ENCODE data around the gene LSM10.

LSM10 gene

DNA sequence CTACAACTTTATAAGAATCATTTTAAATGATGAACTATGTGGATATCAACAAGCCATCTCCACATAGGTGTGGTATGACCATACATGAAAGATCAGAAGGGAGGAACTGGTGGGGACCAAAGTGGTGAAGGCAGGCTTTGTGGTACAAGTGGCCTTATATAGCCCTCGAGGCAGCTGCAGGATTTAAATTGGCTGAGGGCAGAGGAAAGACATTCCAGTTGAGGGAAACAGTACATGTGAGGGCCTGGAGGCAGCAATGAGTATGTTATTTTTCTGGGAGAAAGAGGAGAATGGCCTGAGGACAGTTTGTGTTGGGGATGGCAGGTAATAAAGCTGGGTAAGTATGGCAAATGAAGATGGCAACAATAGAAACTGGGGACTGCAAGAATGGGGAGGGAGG, 35.4 kb upstream of the LSM10 start:
- Histone ChIP-seq H3K4me3 (ENCODE audit: insufficient read depth, low read depth, low read length) (no peak overlapping the region), H3K4me1 (ENCODE audit: control insufficient read depth, insufficient read depth, low read length) (no peaks in the 10 kb centered on the region), H3K27me3 (ENCODE audit: control insufficient read depth, insufficient read depth, low read length, poor library complexity, severe bottlenecking) (no peaks in the 10 kb centered on the region), H3K27ac (ENCODE audit: insufficient read depth, low read depth, low read length, poor library complexity, severe bottlenecking) (no peak overlapping the region), H3K9me3 (ENCODE audit: control insufficient read depth, low read length) (no peaks in the 10 kb centered on the region), H3K36me3 (ENCODE audit: control insufficient read depth, insufficient read depth, low read length) (no peaks in the 10 kb centered on the region)
- WGBS, 2 experiments = 79 to 81% methylated on average over 1 of the region's 1 CpG

DNA sequence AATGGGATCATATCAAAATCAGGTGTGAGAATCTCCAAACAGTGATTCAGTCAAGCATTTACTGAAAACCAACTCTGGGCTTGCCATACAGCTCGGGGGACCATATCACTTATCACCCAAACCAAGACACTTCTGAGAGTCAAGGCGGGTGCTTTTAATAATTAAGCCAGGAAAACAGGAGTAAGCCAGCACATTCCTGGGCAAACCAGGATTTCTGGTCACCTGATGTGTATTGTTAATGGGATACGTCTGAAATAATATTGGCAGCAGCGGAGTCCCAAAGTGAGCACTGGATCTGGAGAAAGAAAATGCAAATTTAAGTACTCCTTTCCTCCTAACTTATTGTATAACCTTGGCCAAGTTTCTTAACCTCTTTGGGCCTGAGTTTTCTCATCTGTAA, 34.9 kb upstream of the LSM10 start:
- 90 to 94% methylated on average over 4 of the region's 4 CpGs for WGBS, 2 experiments
- Histone ChIP-seq H3K36me3 (ENCODE audit: control insufficient read depth, insufficient read depth, low read length) (no peaks in the 10 kb centered on the region), H3K27ac (ENCODE audit: insufficient read depth, low read depth, low read length, poor library complexity, severe bottlenecking) (no peak overlapping the region)

DNA sequence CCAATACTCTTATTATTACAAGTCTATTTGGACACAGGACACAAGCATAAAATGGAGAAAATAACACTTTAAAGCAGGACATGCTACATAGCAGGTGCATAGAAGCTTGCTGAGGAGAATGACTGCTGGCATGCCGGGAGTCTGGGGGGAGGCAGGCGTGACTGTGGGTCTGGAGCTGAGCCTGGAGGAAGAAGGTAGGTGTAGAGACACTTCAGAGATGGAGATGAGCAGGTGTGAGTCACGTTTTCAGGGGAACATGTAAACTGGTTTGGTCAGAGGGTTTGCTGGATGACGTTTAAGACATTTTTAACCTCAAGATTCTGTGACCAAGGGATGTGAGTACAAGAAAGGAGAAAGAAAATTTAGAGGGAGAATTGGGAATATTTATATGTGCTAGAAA, 28.1 kb upstream of the LSM10 start:
- H3K4me3 ChIP-seq (ENCODE audit: insufficient read depth, low read depth, low read length) = no peak overlapping the region
- WGBS, 2 experiments = 77 to 83% methylated on average over 4 of the region's 4 CpGs
- no peaks in the 10 kb centered on the region for H3K27me3 ChIP-seq (ENCODE audit: control insufficient read depth, insufficient read depth, low read length, poor library complexity, severe bottlenecking)
- no peak overlapping the region for H3K27ac ChIP-seq (ENCODE audit: insufficient read depth, low read depth, low read length, poor library complexity, severe bottlenecking)
- no peaks in the 10 kb centered on the region for H3K9me3 ChIP-seq (ENCODE audit: control insufficient read depth, low read length)
- no peaks in the 10 kb centered on the region for H3K4me1 ChIP-seq (ENCODE audit: control insufficient read depth, insufficient read depth, low read length)
- peaks cover 5% of the 10 kb centered on the region for H3K36me3 ChIP-seq (ENCODE audit: control insufficient read depth, insufficient read depth, low read length)

More for the DNA sequence above, 34.9 kb upstream of the LSM10 start:
- Histone ChIP-seq H3K4me1 (ENCODE audit: control insufficient read depth, insufficient read depth, low read length) (no peaks in the 10 kb centered on the region), H3K27me3 (ENCODE audit: control insufficient read depth, insufficient read depth, low read length, poor library complexity, severe bottlenecking) (no peaks in the 10 kb centered on the region), H3K4me3 (ENCODE audit: insufficient read depth, low read depth, low read length) (no peak overlapping the region), H3K9me3 (ENCODE audit: control insufficient read depth, low read length) (no peaks in the 10 kb centered on the region)

DNA sequence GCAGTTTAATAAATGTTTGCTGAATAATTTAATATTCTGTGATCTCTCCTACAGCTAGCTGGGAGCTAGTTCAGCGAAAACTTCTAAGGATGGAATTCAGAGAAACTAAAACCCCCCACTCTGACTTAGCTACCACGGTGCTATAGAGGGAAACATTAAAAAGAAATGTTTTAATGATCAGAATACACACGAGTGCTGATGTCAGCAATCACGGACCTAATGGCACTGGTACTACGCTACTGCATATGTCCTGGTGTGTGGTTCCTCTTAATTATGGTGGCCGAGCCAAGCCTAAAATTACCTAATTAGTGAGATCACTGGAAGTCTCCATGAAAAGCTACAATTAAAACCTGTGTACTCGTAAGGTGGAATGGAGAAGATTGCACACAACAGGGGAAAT, 23.9 kb upstream of the LSM10 start:
- Histone ChIP-seq H3K4me1 (ENCODE audit: control insufficient read depth, insufficient read depth, low read length) (no peaks in the 10 kb centered on the region), H3K27ac (ENCODE audit: insufficient read depth, low read depth, low read length, poor library complexity, severe bottlenecking) (no peak overlapping the region), H3K9me3 (ENCODE audit: control insufficient read depth, low read length) (no peaks in the 10 kb centered on the region), H3K36me3 (ENCODE audit: control insufficient read depth, insufficient read depth, low read length) (peaks cover 5% of the 10 kb centered on the region), H3K4me3 (ENCODE audit: insufficient read depth, low read depth, low read length) (no peak overlapping the region), H3K27me3 (ENCODE audit: control insufficient read depth, insufficient read depth, low read length, poor library complexity, severe bottlenecking) (no peaks in the 10 kb centered on the region)
- WGBS, 2 experiments = 93 to 95% methylated on average over 7 of the region's 7 CpGs

DNA sequence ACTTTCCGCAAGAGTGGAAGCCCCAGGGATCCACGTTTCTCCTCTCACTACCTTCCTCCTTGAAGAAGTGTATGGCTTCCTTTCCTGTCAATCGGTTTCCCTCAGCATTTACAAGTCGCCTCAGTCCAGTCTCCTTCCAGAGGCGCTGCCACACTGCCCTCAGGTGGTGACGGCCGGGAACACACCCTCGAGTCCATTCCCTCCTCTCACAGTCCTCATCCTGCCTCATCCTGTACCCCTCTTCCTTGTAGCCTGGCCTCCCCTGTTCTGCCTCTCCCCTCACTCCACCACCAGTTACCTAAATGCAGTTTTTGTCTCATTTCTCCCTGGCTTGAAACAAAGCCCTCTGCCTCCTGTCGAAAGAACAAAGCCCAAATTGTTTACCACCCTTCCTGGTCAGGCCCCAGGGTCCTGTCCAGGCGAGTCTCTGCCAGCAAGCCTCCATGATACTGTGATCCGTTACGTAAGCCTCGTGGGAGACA, 23.2 kb upstream of the LSM10 start:
- 27 to 28% methylated on average over 13 of the region's 13 CpGs for WGBS, 2 experiments
- Histone ChIP-seq H3K9me3 (ENCODE audit: control insufficient read depth, low read length) (no peaks in the 10 kb centered on the region), H3K36me3 (ENCODE audit: control insufficient read depth, insufficient read depth, low read length) (peaks cover 5% of the 10 kb centered on the region), H3K4me1 (ENCODE audit: control insufficient read depth, insufficient read depth, low read length) (no peaks in the 10 kb centered on the region), H3K27me3 (ENCODE audit: control insufficient read depth, insufficient read depth, low read length, poor library complexity, severe bottlenecking) (no peaks in the 10 kb centered on the region), H3K27ac (ENCODE audit: insufficient read depth, low read depth, low read length, poor library complexity, severe bottlenecking) (no peak overlapping the region), H3K4me3 (ENCODE audit: insufficient read depth, low read depth, low read length) (no peak overlapping the region)

DNA sequence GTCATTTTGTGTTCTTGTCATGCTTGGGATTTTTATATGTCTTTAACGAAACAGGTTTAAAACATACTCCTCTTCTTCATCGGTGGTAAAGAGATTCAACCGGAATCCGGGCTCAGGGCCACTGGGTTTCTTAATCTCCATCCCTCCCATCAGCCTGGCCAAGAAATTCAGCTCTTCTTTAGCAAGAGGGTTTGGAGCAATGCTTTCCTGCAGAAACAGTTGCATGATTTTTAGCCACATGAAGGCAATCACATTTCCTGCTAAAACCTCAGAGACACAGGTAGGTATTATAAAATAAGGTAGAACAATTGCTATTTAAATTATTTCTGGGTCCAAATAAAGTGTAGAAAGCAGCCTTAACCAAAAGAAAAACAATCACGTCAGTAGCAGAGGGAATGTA, 22.7 kb upstream of the LSM10 start:
- Histone ChIP-seq H3K36me3 (ENCODE audit: control insufficient read depth, insufficient read depth, low read length) (peaks cover 5% of the 10 kb centered on the region), H3K27me3 (ENCODE audit: control insufficient read depth, insufficient read depth, low read length, poor library complexity, severe bottlenecking) (no peaks in the 10 kb centered on the region), H3K9me3 (ENCODE audit: control insufficient read depth, low read length) (no peaks in the 10 kb centered on the region), H3K27ac (ENCODE audit: insufficient read depth, low read depth, low read length, poor library complexity, severe bottlenecking) (no peak overlapping the region), H3K4me1 (ENCODE audit: control insufficient read depth, insufficient read depth, low read length) (no peaks in the 10 kb centered on the region), H3K4me3 (ENCODE audit: insufficient read depth, low read depth, low read length) (no peak overlapping the region)
- WGBS, 2 experiments = 76 to 77% methylated on average over 5 of the region's 5 CpGs

DNA sequence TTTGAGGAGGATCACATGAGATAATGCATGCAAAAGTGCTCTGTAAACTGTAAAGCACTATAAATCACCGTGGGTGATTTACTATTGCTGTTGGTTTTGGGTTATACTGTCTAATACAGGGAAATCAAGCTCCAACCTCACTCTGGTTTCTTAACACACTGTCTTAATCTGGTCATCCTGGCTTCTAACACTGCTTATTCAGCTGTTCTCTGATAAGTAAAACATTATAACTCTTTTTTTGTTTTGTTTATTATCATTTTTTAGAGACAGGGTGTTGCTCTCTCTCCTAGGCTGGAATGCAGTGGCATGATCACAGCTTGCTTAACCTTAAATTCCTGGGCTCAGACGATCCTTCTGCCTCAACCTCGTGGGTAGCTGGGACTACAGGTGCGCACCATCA, 21.9 kb upstream of the LSM10 start:
- H3K4me1 ChIP-seq (ENCODE audit: control insufficient read depth, insufficient read depth, low read length) = no peaks in the 10 kb centered on the region
- no peaks in the 10 kb centered on the region for H3K9me3 ChIP-seq (ENCODE audit: control insufficient read depth, low read length)
- H3K36me3 ChIP-seq (ENCODE audit: control insufficient read depth, insufficient read depth, low read length) = peaks cover 5% of the 10 kb centered on the region
- no peak overlapping the region for H3K4me3 ChIP-seq (ENCODE audit: insufficient read depth, low read depth, low read length)
- no peaks in the 10 kb centered on the region for H3K27me3 ChIP-seq (ENCODE audit: control insufficient read depth, insufficient read depth, low read length, poor library complexity, severe bottlenecking)
- H3K27ac ChIP-seq (ENCODE audit: insufficient read depth, low read depth, low read length, poor library complexity, severe bottlenecking) = no peak overlapping the region
- WGBS, 2 experiments = 92 to 93% methylated on average over 4 of the region's 4 CpGs

DNA sequence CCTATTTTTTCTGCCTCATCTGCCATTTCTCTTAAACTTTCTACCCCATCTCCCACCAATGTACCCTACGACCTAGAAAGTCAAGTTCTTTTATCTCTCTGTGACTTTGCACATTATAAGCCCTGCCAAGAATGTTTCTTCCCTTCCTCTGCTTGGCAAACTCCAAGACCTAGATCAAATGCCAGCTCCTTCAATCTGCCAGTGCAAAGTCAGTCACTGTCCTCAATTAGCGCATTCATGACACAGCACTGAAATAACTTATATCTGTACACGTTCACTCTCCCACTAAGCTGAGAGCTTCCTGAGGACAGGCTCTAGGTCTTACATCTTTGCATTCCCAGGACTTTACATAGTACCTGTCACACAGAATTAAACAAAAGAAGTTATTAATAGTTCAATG, 21.4 kb upstream of the LSM10 start:
- Histone ChIP-seq H3K9me3 (ENCODE audit: control insufficient read depth, low read length) (no peaks in the 10 kb centered on the region), H3K27ac (ENCODE audit: insufficient read depth, low read depth, low read length, poor library complexity, severe bottlenecking) (no peak overlapping the region), H3K36me3 (ENCODE audit: control insufficient read depth, insufficient read depth, low read length) (peaks cover 5% of the 10 kb centered on the region), H3K4me1 (ENCODE audit: control insufficient read depth, insufficient read depth, low read length) (no peaks in the 10 kb centered on the region), H3K27me3 (ENCODE audit: control insufficient read depth, insufficient read depth, low read length, poor library complexity, severe bottlenecking) (no peaks in the 10 kb centered on the region), H3K4me3 (ENCODE audit: insufficient read depth, low read depth, low read length) (no peak overlapping the region)
- WGBS, 2 experiments = 91 to 92% methylated on average over 3 of the region's 3 CpGs

DNA sequence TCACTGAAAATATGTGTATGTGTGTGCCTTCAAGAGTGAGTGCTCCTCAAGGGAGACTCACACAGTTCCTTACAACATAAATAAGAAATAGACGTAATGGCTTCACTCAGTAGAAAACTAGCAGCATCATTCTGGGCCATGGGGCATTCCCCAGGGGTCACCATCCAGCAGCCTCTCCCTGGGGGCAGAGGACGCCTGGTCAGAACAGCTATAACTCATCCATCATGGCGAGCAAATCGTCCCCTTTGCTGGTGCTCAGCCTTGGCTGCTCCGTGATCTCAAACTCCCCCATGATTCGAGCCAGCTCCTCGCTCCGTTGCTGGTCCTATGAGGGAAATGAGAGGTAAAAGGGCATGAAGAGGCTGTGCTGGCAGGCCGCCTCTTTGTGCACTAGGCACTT, 20.2 kb upstream of the LSM10 start:
- Histone ChIP-seq H3K27me3 (ENCODE audit: control insufficient read depth, insufficient read depth, low read length, poor library complexity, severe bottlenecking) (no peaks in the 10 kb centered on the region), H3K4me3 (ENCODE audit: insufficient read depth, low read depth, low read length) (no peak overlapping the region), H3K9me3 (ENCODE audit: control insufficient read depth, low read length) (no peaks in the 10 kb centered on the region), H3K36me3 (ENCODE audit: control insufficient read depth, insufficient read depth, low read length) (peaks cover 5% of the 10 kb centered on the region), H3K27ac (ENCODE audit: insufficient read depth, low read depth, low read length, poor library complexity, severe bottlenecking) (no peak overlapping the region), H3K4me1 (ENCODE audit: control insufficient read depth, insufficient read depth, low read length) (no peaks in the 10 kb centered on the region)
- 93% methylated on average over 9 of the region's 9 CpGs for WGBS, 2 experiments

DNA sequence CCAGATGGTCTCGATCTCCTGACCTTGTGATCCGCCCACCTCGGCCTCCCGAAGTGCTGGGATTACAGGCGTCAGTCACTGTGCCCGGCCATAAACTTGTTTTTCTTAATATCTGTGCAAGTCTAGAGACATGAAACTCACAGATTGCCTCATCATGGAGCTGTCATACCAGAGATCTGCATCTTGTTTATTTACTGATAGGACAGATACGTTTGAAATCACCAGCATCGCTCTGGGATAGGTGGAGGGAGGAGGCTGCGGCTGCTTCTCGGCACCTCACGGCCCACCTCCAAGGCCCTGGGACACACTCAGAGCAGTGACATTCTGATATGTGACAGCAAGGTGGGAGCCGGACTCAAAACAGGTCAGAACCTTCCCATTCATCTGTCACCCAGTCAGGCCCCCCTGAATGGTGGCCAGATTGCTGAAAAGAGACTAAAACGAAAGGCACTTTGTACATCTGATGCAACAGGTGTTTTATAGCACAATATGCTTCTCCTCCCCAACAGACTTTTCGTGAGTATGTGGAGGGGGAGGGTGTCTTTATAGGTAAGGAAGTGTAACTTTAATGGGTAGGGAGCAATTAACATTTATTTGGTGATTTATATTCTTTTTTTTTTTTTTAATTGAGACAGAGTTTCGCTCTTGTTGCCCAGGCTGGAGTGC, 18.1 kb upstream of the LSM10 start:
- H3K4me1 ChIP-seq (ENCODE audit: control insufficient read depth, insufficient read depth, low read length) = no peaks in the 10 kb centered on the region
- no peaks in the 10 kb centered on the region for H3K36me3 ChIP-seq (ENCODE audit: control insufficient read depth, insufficient read depth, low read length)
- H3K27me3 ChIP-seq (ENCODE audit: control insufficient read depth, insufficient read depth, low read length, poor library complexity, severe bottlenecking) = no peaks in the 10 kb centered on the region
- no peak overlapping the region for H3K4me3 ChIP-seq (ENCODE audit: insufficient read depth, low read depth, low read length)
- no peaks in the 10 kb centered on the region for H3K9me3 ChIP-seq (ENCODE audit: control insufficient read depth, low read length)
- 94 to 95% methylated on average over 15 of the region's 15 CpGs for WGBS, 2 experiments
- no peak overlapping the region for H3K27ac ChIP-seq (ENCODE audit: insufficient read depth, low read depth, low read length, poor library complexity, severe bottlenecking)

DNA sequence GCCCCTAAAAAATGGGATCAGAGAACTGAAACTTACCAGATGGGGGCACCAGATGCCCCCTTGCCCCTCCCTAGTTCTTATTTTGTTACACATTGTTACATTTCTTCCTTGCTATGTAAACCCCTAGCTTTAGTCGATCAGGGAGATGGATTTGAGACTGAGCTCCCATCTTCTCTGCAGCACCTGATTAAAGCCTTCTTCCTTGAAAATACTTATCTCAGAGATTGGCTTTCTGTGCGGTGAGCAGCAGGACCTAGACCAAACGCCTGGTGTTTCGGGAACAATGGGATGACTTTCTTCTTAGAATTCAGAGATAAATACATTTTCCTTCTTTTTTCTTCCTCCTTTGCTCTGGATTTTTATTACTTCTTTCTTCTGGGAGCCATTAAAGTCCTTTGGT, 16.7 kb upstream of the LSM10 start:
- H3K27me3 ChIP-seq (ENCODE audit: control insufficient read depth, insufficient read depth, low read length, poor library complexity, severe bottlenecking) = no peaks in the 10 kb centered on the region
- 88 to 90% methylated on average over 4 of the region's 4 CpGs for WGBS, 2 experiments
- H3K9me3 ChIP-seq (ENCODE audit: control insufficient read depth, low read length) = no peaks in the 10 kb centered on the region
- no peak overlapping the region for H3K27ac ChIP-seq (ENCODE audit: insufficient read depth, low read depth, low read length, poor library complexity, severe bottlenecking)
- no peak overlapping the region for H3K4me3 ChIP-seq (ENCODE audit: insufficient read depth, low read depth, low read length)
- no peaks in the 10 kb centered on the region for H3K4me1 ChIP-seq (ENCODE audit: control insufficient read depth, insufficient read depth, low read length)
- H3K36me3 ChIP-seq (ENCODE audit: control insufficient read depth, insufficient read depth, low read length) = no peaks in the 10 kb centered on the region

Measured in ectodermal cell (in vitro differentiated cells).